Anterior cingulate cortex (tissue), 58 donors: Measurements from ENCODE around the gene CDPF1.

ENCODE experiments used
- DNase-seq, 58 donors: peaks; one replicate each; lab custom pipeline; 2025; lab: John Stamatoyannopoulos, UW

CDPF1 gene

GRCh38 chr22:46250035-46250782 is at the start of gene CDPF1:
Gene CDPF1, minus strand, starts transcription at chr22:46250293. Its CDS starts 2,009 bp downstream, at chr22:46248284.
- DNase-seq: peak; percentile 45 to 91 (median 85)

- DNase-seq: no peak
Measured at GRCh38 chr22:46299101-46299500, 49.0 kb upstream of the CDPF1 start.

DNA sequence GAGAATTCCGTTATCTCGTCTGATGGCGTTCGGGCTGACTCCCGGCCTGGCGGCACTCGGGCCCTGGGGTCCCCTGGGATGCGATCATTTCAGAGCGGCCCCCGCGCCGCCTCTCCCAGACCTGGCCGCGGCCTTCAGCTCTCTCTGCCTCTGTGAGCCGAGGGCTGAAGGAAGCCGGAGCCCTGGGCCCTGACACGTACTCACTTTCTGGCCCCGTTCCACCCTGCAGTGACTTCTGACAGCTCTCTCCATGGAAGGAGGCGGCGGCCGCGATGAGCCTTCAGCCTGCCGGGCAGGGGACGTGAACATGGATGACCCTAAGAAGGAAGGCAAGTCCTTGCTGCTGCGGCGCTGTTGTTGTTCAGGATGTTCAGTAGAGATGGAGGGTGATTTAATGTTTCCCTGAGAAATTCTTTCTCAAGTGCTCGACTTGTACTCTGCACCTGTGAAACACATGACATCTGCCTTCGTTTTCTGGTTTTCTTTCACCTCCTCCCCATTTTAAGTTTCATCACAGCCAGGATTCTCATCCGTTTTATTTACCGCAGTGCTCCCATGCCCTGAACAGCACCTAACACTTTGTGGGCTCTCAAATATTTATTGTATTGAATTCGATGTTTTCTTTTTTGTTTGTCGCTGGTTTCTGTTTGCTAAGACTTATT is 47.2 kb upstream of the CDPF1 start:
- DNase-seq: peak in 1 of 58 donors; percentile 41

- peak; percentile 42 to 99 (median 95) for DNase-seq
Measured at GRCh38 chr22:46296257-46297150, 46.4 kb upstream of the CDPF1 start, which contains the start of gene GTSE1. Gene GTSE1, plus strand, starts transcription at chr22:46296870. Its CDS starts 531 bp downstream, at chr22:46297401.

DNA sequence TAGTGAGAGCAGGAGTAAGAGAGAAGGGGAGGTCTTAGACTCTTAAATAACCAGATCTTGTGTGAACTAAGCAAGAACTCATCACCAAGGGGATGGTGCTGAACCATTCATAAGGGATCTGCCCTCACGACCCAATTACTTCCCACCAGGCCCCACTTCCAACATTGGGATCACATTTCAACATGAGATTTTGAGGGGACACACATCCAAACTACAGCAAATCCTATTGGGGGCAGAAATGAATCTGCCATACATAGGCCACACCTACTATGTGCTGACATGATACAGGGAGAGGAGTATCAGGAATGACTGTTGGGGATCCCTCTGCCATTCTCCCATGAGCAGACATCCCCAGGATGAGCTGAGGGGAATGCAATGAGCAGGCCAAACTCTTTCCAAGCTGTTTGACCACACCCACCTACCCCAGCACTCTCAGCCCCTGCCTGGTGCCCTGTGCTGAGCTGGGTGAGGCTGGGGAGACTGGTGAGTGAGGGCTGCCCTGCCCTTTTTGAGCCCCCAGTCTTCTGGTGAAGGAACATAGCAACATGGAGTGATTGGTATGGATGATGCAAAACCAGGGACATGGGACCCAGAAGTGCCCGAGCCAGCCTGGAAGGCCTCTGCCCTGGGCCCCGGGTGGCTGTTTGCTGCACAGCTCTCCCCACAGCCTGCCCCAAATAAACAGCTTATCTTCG is 45.3 kb upstream of the CDPF1 start:
- no peak for DNase-seq

DNA sequence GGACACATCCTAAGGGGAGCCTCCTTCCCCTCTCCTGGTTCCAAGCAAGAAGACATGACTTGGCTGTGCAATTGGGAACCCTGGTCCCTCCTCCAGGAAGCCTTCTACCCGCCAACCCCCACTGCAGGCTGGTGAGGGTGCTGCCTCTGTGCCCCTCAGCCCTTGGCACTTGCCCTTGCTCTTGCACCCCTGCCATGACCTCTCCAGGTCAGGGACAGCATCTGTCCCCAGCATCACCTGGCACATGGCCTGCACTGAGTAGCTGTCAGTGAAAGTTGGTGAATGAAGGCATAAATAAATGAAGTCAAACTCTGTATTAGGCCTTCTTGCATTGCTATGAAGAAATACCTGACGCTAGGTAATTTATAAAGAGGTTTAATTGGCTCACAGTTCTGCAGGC is 44.7 kb upstream of the CDPF1 start:
- no peak for DNase-seq

GRCh38 chr22:46293577-46294260 is 43.6 kb upstream of the CDPF1 start:
- peak in 46 of 58 donors; percentile 7 to 76 (median 44) for DNase-seq

DNA sequence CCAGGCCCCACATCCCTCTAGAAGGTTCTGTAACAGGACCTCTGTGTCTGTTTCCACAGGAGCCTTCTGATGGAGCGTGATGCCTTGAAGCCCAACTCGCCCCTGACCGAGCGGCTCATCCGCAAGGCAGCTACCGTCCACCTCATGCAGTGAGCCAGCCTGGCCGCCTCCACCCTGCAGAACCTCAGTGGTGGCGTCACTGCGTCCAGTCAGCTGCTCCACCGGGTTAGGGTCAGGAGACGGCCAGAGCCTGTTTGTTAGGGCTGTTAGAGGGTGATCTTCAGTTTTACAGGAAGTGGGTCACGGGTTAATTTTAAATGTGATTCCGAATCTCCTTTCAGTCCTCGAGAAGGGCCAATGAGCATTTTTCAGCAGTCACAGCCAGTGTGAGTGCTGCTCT is 42.6 kb upstream of the CDPF1 start:
- no peak for DNase-seq

DNA sequence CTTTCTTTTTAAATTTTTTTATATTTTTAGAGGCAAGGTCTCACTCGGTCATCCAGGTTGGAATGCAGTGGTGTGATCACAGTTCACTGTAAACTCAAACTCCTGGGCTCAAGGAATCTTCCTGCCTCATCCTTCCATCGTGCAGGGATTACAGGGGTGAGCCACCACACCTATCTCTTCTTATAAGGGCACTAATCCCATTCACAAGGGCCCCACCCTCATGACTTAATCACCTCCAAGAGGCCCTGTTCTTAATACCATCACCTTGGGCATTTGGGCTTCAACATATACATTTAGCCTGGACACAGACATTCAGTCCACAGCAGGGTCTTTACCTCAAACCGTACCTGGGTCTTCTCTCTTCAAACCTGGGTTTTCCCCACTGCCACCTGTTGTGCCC is 42.1 kb upstream of the CDPF1 start:
- DNase-seq: no peak

DNA sequence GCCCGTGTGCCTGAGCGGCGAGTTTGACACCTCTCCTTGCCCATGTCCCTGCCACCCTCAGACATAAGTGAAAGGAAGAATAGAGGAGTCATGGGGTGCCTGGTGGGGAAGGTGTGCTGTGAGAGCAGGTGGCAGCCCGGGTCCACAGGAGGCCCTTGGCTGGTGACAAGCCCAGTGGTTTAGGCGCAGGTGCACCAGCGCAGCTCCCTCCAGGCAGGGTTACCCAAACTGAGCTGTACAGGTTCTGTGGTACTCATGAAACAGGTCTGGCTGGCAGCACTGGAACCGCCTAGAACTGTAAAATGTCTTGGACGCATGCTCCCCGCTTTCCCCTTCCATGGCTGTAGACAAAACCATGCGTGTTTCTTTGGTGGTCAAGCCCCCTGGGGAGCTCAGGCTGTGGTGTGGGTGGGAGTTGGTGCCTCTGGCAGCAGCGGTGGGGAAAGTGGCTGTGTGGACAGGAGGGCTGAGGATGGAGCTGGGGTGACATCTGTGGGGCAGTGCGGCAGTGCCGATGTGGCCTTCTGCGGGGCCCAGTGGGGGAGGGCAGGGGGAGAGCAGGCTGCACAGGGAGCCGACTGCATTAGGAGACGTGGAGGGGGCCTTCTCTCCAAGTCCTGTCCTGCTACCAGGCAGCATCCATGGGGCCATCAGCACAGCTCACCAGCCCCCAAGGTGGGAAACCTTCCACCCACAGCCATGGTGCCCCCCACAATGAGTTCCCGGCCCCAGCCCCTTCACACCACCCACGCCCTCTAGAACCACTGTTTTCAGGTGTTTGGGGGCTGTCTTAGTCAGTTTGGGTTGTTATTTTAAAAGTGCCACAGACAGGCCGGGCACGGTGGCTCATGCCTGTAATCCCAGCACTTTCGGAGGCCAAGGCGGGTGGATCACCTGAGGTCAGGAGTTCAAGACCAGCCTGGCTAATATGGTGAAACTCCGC is 41.0 kb upstream of the CDPF1 start:
- DNase-seq: no peak

GRCh38 chr22:46290121-46290842 is 40.2 kb upstream of the CDPF1 start:
- DNase-seq: no peak

GRCh38 chr22:46289244-46289891 is 39.3 kb upstream of the CDPF1 start:
- no peak for DNase-seq

GRCh38 chr22:46288846-46289243 is 38.8 kb upstream of the CDPF1 start:
- DNase-seq: no peak

DNA sequence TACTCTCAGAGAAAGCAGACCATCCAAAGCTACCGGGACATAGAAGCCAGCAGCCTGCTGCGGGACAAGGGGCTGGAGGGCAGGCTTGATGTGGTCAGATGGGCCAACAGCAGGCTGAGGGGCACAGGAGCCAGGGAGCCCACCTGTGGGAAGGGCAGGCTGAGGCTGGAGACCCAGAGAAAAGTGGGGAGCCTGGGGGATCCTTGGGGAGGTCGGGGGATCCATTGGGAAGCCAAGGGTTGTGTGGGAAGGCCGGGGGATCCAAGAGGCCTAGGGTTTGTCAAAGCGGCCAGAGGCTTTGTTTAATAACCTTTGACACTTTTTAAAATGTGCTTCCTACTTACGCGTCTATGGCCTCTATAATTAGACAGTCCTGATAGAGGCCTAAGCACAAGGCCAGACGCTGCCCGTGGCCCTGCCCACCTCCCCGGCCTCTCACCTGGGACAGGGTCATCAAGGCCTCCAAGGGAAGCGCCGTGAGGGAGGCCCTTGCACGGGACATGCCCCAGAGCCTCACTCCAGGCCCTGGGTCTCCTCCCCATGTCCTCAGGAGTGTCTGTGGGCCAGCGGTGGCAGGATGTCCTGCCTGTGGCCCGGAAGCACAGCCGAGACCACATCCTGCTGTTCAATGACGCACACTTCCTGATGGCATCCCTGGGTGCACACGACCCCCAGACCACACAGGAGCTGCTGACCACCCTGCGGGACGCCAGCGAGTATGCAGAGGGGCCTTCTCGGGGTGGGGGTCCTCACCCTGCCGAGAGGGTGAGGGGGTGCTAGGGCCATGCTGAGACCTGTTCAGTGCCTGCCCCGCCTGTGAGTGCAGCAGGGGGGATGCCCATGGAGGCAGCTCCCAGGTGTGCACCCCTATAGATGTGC is 38.0 kb upstream of the CDPF1 start:
- DNase-seq: no peak

DNA sequence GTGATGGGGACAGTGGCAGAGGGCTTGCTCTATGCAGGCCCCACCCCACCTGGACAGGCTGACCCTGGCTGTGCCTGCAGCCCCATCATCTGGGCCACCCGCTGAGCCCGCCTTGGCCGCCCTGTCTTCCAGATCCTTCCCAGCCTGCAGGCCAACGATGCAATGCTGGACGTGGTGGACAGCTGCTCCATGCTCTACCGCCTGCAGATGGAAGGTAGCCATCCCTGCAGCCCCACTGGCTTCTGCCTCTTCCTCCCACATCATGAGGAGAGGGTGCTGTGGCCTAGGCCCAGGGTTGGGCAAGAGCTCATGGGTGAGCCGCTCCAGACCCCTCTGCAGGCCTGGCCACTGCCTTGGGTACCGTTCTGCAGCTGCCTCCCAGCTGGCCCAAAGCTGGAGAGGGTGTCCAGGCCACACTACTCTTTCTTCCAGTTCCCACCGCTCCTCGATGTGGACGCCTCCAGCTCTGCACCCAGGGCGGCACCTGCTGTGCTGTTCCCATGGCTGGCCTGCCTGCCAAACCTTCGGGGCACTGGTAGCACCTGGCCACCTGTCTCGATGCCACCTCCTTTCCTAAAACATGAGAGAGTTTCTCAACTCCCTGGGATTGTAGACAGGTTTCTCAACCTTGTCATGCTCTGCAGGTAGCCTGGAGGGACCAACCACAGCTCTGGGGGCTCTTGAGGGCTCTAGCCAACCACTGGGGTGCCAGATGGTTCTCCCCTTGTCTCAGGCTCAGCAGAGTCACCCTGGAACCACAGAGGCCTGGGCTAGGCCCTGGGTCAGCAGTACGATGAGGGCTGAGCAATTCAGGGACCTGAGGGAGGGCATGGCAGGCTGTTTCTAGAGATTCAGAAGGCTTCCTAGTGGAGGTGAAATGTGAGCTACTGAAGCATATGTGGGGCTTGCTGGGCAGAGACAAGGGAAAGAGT is 37.1 kb upstream of the CDPF1 start:
- no peak for DNase-seq
